Measurements from ENCODE around the gene MTPN.

Gene MTPN

DNA sequence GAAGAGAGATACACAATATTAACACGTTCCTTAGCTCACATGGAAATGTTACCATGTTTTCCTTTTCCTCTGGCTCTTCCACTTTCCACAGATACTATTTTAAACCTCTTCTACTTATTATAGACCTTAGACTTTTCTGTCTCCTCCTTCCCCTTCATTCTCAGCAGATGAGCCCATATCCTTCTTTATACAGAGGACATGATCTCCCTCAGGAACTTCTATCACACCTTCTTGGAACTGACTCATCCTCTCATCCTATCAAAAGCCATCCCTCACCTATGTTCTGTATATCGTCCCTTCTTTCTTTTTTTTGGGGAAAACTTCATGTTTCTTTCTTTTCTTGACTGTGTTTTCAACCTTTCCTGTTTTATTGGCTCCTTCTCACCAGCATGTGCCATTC lies 20.8 kb downstream of the MTPN start:
- POLR2A ChIA-PET (ENCODE audit: low non-redundant PET) = no interaction called here
- CTCF ChIA-PET = interaction anchor here (0.6 to 0.8 kb wide), 2 partner anchors 136 to 246 kb away, joined by 3 read pairs; no protein-coding TSS in a partner anchor
- no peak for DNase-seq (ENCODE audit: low spot score)
- H3K27ac ChIP-seq = no peak overlapping the region
- TF ChIP-seq, protein P1, sequence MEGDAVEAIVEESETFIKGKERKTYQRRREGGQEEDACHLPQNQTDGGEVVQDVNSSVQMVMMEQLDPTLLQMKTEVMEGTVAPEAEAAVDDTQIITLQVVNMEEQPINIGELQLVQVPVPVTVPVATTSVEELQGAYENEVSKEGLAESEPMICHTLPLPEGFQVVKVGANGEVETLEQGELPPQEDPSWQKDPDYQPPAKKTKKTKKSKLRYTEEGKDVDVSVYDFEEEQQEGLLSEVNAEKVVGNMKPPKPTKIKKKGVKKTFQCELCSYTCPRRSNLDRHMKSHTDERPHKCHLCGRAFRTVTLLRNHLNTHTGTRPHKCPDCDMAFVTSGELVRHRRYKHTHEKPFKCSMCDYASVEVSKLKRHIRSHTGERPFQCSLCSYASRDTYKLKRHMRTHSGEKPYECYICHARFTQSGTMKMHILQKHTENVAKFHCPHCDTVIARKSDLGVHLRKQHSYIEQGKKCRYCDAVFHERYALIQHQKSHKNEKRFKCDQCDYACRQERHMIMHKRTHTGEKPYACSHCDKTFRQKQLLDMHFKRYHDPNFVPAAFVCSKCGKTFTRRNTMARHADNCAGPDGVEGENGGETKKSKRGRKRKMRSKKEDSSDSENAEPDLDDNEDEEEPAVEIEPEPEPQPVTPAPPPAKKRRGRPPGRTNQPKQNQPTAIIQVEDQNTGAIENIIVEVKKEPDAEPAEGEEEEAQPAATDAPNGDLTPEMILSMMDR (conservative IDR thresholded peaks at IDR 0.05; ENCODE audit: low read depth) = no peak

DNA sequence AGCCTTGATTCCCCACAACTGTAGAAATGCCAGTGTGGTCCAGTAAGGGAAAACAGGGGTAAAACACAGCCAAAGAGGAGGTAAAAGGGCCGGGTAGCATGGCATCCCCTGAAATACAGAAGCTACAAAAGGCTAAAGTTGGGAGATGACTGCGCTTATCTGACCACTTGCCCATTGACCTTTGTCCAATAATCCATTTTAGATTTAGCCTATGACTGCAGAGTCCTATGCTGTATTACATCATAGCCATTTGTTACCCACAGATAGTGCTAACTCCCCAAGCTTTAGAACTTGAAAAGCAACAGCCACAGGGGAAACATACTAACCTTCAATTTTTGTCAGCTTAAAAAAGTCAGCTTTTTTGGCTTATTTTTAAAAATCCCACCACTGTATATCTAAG lies 26.2 kb downstream of the MTPN start:
- ChIA-PET CTCF (interaction anchor here (0.7 kb wide), 1 partner anchor 12 kb away, joined by 3 read pairs; no protein-coding TSS in a partner anchor), POLR2A (ENCODE audit: low non-redundant PET) (no interaction called here)
- DNase-seq (ENCODE audit: low spot score) = no peak
- H3K27ac ChIP-seq = no peak overlapping the region
- TF ChIP-seq, protein P1 (conservative IDR thresholded peaks at IDR 0.05; ENCODE audit: low read depth) = no peak

DNA sequence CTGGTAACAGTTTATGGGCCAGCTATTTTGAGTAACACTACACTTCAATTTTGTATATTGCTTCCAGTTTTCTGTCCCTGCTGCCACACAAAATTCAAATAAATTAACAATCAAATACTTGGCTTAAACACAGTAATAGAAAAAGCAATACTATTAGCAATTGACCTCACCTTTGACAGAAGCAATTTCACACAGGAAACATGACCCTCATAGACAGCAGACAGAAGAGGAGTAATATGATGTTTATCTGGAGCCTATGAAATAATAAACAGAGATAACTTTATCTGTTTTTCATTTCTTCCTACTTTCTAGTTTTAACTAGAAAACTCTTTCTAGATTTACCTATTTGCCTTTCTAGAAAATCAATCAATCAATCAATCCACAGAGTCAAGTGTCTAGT lies 26.7 kb downstream of the MTPN start:
- DNase-seq (ENCODE audit: low spot score) = no peak
- TF ChIP-seq, protein P1 (conservative IDR thresholded peaks at IDR 0.05; ENCODE audit: low read depth) = no peak
- POLR2A ChIA-PET (ENCODE audit: low non-redundant PET) = no interaction called here
- CTCF ChIA-PET = interaction anchor here (0.6 to 0.7 kb wide), 2 partner anchors 12 to 405 kb away, joined by 3 read pairs; no protein-coding TSS in a partner anchor
- no peak overlapping the region for H3K27ac ChIP-seq

DNA sequence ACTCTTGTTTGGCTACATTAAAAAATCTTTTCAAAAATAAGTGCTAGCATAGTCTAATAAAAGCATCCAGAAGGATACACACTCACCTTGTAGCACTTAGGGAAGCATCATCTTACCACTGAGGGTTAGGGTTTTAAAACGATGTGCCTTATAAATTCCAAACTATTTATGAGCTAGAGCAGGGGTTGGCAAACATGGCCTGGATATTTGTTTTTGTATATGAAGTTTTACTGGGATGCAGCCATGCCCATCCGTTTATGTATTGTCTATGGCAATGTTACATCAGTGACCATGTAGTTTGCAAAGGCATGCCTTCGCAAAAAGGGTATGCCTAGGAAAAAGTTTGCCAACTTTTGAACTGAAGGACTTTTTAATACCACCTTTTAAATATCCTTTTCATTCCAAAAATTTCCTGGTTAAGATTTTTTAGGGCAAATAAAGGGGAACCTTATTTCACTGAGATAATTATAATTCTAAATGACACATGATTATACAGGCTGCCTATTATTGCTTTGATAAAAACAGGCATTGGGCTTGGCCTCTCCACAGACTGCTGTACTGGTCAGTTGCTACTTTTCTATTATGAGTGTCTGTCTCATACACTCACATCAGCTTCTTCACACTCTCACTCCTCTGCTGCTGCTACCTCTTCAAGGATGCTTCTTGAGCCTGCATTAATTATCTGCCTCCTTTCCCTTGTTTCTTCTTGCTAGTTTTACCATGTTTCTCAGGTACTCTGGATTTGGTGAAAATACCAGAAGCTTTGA lies 30.7 kb downstream of the MTPN start:
- CTCF ChIA-PET = no interaction called here
- POLR2A ChIA-PET (ENCODE audit: low non-redundant PET) = no interaction called here
- TF ChIP-seq, protein P1 (conservative IDR thresholded peaks at IDR 0.05; ENCODE audit: low read depth) = no peak
- no peak overlapping the region for H3K27ac ChIP-seq
- DNase-seq (ENCODE audit: low spot score) = no peak

DNA sequence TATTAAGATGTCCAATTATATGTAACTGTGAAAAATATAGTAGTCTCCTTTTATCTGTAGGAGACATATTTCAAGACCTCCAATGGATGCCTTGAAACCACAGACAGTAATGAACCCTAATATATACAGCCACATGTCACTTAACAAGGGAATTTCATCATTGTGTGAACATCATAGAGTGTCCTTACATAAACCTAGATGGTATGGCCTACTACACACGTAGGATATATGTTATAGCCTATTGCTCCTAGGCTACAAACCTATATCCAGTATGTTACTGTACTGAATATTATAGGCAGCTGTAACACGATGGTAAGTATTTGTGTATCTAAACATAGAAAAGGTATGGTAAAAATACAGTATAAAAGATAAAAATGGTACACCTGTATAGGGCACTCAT lies 32.4 kb downstream of the MTPN start:
- TF ChIP-seq, protein P1 (conservative IDR thresholded peaks at IDR 0.05; ENCODE audit: low read depth) = no peak
- CTCF ChIA-PET = no interaction called here
- POLR2A ChIA-PET (ENCODE audit: low non-redundant PET) = no interaction called here
- no peak for DNase-seq (ENCODE audit: low spot score)
- no peak overlapping the region for H3K27ac ChIP-seq

DNA sequence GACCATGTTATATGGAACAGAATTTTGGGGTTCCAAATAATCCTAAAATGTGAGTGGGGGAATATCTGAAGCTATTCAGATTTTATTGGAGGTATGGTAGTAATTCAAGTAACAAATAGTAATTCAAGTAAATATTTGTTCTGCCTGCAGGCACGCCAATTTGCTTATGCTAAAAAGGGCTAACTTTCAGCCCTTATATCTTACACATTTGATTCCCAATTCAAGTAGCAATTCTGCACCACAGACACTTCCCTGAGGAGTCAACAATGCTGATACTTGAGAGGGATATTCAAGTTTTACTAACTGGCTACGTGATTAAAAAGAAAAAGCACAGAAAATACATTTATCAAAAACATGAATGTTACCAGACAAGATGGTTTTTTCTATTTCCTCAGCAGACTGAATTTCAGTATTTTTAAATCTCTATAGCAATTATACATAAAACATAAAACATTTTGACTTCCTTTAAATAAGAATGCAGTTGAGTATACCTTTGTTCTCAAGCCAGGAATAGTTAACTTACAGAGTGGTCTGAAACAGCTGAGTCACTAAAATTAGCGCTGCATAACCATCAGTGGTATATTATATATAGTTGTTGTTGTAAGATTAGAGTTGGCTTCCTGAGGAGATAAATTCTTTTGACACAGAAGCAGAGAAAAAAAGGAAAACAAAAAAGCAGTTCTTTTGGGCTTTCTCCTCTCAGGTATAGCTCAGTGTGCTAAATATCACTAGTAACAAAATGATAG lies 33.9 kb downstream of the MTPN start:
- no peak overlapping the region for H3K27ac ChIP-seq
- POLR2A ChIA-PET (ENCODE audit: low non-redundant PET) = no interaction called here
- no peak for DNase-seq (ENCODE audit: low spot score)
- CTCF ChIA-PET = no interaction called here
- TF ChIP-seq, protein P1 (conservative IDR thresholded peaks at IDR 0.05; ENCODE audit: low read depth) = no peak
